Activated CD8-positive, alpha-beta memory T cell treated with anti-CD3 and anti-CD28 coated beads for 1 hour (primary cell): ENCODE measurements around the gene MOB2.
A peak's percentile ranks its signal among the peaks of the same experiment; 100 is the strongest.
"Not testable (repeated sequence)": the region's sequence is repeated elsewhere in the genome, so short reads cannot be mapped to it uniquely, and the experiment has no call there.

ENCODE experiments used
- DNase-seq, 2 donors: peaks; one replicate each; pipeline ENCODE4 v3.0.0-alpha.2; 2020; ENCODE audit warnings: low read depth in 1 of 2; ENCODE audit errors: extremely low read depth in 1 of 2

Gene MOB2

DNA sequence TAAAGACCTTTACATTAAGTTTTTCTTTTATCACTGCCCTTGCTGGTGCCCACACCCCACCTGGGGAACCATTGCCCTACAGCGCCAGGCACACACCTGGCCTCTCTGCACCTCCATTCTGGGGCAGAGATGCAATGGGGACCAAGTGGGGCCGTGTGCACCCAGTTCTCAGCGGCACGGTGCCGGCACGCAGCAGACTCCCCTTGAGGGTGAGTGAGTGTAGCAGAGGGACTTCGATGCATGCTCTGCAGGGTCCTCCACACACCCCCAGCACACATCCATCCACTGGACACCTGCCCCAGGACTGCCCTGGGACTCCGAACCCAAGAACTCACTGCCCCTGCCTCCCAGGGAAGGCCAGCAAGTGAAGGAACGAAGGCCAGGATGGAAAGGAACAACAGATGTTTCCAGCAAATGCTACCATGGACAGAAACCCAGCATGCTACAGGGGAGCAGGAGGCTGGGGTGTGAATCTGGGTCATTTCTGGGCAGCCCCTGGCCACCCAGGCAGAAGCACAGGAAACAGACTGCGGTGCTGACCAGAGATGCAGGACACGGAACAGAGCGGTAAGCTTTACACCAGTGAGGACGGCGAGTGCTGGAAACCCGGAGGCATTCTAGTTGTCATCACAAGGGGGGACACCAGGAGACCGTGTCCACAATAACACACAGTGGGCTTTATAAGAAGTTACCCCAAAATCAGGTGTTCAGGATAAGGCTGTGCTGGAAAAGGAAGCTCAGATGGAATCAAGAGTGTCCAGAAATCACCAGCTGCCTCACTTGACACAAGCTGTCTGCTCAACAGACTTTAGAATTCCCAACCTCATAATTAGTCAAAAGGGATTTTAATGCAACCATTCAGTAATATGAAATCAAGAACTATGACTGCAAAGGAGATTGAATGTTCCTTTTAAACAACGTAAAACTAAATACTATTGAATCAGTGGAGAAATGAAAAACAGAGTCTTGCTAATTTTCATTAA is 32.7 kb upstream of the MOB2 start:
- no peak for DNase-seq

- DNase-seq = no peak
These were observed 31.7 kb upstream of the MOB2 start for GRCh38 chr11:1518301-1518700.

- no peak for DNase-seq
These were observed 30.8 kb upstream of the MOB2 start for GRCh38 chr11:1517117-1518005.

DNA sequence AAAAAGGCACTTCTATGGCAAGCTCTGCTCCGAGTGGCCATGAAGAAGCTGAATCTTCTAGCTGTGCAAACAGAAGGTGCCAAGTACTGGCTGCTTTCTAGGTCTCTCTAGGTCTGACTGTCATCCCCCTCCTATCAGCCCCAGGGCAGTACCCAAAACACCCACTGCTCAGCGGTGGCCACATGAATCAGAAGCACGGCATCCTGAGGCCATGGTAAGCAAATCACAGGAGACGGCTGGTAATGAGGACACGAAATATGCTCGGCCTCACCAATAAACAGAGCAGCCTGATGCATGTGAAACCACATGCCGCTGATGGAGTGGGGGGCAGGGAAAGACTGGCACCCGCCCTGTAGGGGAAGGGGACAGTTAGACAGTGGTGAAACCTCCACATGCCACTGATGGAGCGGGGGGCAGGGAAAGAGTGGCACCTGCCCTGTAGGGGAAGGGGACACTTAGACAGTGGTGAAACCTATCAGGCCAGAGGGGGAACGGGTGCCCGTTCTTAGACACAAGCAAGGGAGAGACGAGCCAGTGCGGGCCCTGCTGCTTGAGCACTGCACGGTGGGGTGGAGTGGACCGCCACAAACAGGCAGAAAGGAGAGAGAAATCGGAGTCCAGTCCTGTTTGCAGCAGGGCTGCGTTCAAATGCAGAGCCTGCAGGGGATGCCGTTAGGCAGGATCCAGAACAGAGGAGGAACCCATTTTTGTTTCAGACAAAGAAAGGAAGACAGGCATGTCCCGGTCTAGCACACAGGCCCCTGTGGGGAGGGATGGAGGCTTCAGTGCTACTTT is 29.9 kb upstream of the MOB2 start:
- no peak for DNase-seq

DNA sequence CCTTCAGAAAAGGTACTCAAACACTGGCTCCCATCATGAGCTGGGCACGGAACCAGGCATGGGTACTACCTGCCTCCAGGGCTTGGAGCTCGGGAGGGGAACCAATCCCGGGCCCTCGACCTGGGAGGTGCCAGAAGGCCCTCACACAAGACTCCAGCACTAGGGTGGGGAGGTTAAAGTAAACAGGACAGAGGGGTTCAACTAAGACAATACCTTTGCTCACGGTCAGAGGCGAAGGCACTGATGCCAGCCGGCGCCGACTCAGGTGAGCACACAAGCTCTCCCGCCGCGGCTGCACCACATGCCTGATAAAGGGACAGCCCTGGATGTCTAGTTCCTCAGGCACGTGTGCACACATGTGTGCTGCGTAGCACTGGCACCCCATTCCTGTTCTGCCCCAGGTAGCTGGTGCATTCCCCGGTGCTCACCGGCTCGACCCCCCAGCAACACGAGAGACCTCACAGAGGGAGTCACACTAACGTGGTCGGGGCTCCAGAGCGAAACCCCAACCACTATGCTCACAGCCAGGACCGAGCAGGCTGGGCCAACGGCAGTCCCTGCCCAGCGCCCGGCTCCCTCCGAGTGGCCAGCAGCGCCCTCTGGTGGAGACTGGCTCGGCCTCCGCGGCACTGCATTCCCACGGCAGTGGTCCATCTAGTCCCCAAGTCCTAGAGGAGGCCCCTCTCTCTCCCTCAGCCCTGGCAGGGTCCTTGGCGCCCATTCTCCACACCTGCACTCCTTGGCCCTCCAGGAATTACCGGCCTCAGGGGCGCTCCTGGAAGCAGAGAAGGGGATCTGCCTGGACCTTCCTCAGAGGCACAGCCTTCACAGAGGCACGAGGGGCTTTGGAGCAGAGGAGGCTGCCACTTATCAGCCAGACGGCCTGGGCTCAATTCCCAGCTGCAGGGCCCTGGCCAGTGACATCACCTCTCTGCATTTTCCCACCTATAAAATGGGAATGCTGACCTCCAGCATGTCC is 28.8 kb upstream of the MOB2 start:
- DNase-seq = peak; percentile 34 to 65

- DNase-seq = no peak
These were observed 27.9 kb upstream of the MOB2 start for GRCh38 chr11:1514336-1515061.

GRCh38 chr11:1513326-1514296 is 27.0 kb upstream of the MOB2 start:
- DNase-seq = no peak

- not testable (repeated sequence) for DNase-seq
These were observed 26.1 kb upstream of the MOB2 start for GRCh38 chr11:1512531-1513258.

- DNase-seq = no peak
These were observed 25.4 kb upstream of the MOB2 start for GRCh38 chr11:1511937-1512496.

GRCh38 chr11:1510928-1511327 is 24.3 kb upstream of the MOB2 start:
- no peak for DNase-seq

DNA sequence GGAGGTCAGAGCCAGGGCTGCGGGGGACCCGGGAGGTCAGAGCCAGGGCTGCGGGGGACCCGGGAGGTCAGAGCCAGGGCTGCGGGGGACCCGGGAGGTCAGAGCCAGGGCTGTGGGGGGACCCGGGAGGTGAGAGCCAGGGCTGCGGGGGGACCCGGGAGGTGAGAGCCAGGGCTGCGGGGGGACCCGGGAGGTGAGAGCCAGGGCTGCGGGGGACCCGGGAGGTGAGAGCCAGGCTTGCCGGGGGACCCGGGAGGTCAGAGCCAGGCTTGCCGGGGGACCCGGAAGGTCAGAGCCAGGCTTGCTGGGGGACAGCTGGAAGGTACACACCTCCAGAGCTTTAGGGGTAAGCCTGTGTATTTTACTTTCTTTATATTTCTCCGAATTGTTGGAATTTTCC is 23.8 kb upstream of the MOB2 start:
- not testable (repeated sequence) for DNase-seq

DNA sequence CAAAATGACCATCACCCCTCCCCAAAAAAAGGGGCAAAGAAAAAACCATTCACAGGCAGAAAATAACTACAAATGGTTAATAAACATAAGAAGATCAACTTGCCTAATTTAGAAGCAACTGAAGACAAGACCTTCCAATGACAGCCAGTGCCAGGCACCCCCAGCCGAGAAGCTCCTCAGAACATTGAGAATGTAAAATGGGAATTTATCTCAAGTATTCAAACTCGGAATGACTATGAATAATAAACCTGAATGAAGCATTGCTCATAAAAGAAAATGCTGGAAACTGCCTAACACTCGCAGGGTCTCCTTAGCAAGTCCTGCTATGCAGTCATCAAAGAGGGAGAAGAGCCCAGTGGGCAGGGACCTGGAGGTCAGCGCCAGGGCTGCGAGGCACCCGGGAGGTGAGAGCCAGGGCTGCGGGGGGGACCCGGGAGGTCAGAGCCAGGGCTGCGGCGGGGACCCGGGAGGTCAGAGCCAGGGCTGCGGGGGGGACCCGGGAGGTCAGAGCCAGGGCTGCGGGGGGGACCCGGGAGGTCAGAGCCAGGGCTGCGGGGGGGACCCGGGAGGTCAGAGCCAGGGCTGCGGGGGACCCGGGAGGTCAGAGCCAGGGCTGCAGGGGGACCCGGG is 23.2 kb upstream of the MOB2 start:
- DNase-seq = no peak

GRCh38 chr11:1508986-1509385 is 22.4 kb upstream of the MOB2 start:
- no peak for DNase-seq

GRCh38 chr11:1508491-1508891 is 21.9 kb upstream of the MOB2 start:
- no peak for DNase-seq

DNA sequence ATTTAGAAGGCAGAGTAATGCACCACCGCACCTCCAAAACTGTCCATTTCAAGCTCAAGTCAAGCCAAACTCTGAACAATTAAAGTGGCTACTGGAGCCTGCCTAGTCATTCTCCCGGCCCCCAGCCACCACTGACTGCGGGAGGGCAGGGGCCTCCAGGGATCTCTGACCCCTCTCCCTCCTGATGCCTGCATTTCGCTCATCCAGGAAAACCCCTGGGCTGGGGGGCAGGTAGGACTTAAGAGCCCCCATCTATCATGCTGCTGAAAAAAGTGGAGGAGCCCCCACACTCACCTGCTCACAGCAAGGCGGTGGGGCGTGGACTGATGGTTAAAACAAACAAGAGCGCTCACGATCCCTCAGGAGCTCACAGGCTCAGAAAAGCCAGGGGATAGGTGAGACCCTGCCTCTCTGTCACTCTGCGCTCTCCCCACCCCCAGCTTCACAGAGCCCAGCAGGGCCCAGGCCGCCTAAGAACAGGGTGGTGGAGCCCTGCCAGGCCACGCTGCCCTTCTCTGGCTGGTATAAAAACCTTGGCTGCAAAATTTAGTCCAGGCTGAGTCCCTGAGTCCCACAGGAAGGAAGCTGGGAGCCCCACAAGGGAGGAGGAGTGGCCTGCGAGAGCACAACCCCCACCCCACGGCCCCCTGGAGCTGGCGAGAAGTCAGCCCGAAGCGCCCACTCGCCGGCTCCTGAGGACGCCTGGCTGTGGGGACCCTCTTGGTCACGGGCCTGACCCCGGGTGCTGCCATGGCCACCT is 21.0 kb upstream of the MOB2 start:
- DNase-seq = no peak

DNA sequence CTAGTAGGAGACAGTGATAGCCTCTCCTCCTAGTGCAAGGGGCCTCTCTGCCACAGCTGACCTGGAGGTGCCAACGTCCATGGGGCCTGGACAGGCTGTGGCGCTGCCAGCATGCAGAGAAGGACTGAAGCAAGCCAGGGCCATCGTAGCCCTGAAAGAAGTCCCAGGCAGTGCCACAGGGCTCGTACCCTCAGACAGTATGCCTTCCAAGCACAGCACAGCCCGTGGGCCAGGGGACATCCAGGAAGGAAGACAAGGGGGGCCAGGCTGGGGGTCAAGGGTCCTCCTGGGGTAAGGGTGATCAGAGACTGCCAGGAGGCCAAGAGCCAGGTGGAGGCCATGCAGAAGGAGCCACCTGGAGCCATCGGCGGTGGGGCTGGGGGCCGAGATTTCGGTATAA is 20.4 kb upstream of the MOB2 start:
- no peak for DNase-seq
